ENCODE measurements around the gene CD320.
"Not testable (repeated sequence)": the region's sequence is repeated elsewhere in the genome, so short reads cannot be mapped to it uniquely, and the experiment has no call there.

The CD320 gene

DNA sequence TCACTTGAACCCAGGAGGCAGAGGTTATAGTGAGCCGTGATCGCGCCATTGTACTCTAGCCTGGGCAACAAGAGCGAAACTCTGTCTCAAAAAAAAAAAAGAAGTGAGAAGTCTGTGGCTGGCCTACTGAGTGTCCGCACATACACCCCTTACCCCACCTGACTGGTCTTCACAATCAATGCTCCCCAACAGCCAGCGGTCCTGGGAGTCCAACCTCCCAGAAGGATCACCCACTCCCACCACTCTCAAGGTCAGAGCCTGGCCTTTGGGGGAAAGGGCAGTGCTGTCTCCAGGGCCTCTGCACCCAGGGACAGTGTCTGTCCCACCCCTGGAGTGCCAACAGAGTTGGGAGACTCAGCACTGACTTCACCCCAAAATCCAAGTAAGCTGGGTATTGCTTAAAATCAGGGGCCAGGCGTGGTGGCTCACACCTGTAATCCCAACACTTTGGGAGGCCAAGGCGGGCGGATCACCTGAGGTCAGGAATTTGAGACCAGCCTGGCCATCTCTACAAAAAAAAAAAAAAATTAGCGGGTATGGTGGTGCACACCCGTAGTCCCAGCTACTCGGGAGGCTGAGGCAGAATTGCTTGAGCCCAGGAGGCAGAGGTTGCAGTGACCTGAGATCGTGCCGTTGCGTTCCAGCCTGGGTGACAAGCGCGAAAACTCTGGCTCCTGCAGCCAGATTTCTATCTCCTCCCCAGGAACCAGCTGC, 2.3 kb upstream of the CD320 start:
- DNase-seq (ENCODE audit: low read depth in 2 of 2): no peak

DNA sequence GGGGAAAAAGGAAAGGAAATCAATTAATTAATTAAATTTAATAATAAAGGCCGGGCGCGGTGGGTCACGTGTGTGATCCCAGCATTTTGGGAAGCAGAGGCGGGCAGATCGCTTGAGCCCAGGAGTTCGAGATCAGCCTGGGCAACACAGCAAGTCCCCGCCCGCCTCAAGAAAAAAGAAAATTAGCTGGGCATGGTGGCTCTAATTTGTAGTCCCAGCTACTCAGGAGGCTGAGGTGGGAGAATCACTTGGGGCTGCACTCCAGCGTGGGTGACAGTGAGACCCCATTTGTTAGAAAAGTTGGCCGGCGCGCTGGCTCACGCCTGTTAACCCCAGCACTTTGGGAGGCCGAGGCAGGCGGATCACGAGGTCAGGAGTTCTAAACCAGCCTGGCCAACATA, 733 bp upstream of the CD320 start:
- DNase-seq (ENCODE audit: low read depth in 2 of 2): no peak

DNA sequence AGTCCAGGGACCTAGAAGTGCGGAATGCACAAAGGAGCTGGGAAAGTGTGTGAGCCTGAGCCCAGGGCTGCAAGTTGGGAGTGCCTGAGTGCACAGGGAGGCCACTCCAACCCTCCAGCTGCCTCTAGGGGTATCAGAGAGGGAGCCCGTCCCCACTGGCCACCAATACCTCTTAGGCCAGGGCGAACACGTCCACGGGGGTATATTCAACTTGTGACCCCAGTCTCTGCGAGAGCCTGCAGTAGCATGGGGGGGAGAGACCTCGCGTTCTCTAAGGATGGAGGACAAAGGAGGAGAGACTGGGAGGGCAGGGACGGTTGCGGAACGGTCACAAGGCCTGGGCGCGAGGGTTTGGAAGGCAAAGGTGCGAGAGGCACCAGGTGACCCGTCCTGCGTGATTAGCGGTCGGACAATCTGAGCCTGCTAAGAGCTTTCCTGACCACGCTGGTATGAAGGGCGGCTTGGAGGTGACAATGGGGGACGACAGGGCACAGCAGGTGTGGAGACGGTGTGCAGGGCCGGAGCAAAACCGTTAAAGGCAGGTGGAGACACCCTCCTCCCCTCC, 676 bp downstream of the CD320 start:
- DNase-seq (ENCODE audit: low read depth in 2 of 2): no peak

DNA sequence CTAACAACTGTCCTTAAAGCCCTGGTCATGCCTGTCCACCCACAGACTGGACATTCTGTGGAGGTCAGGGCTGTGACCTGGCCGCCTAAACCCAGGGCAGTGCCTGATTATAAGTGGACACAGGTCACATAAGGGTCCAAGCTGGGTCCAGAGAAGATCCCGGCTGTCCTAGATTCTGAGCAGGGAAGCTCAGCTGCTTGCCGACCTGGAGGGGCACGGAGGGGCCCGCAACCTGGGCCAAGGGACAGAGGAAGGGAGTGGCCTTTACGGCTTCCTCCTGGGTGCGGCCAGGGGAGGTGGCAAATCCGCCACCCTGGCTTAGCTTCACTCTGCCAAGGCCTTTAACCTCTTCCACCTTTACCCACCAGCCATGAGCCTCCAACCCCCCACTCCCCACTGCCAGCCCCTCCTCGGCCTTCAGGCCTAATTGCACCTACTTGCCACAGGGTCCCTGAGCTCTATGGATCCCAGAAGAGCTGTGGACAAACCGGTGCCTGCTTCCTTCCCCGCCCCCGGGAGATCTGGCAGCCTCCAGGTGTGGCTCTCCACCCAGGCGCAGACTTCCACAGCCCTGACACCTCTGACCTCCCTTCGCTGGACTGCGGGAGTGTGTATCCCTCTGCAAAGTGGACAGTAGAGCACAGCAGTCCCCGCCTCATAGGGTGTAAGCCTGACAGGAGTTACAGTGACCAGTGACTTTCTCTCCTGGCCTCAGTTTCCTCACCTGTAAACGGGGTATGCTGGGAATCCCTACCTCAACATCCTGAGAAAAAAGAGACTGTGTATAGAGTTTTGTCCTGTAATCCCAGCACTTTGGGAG, 1.7 kb downstream of the CD320 start:
- no peak for DNase-seq (ENCODE audit: low read depth in 2 of 2)

DNA sequence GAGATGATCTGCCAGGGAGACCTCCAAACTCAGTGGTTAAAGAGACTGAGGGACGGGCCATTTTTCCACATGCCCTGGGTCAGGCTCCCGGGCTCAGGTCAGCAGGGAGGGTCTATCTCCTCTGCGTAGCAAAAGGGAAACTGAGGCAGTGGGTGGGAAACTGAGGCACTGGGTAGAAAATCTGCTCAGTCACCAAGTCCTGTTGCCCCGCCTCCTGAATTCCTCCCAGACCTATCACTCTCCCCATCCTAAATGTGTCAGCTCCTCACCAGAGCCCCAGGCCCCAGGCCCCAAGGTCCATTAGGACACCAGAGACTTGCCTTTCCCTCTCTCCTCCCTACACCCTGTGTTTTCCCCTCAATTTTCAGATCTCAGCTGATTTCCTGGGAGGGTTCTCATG, 2.4 kb downstream of the CD320 start:
- DNase-seq (ENCODE audit: low read depth in 2 of 2): no peak

DNA sequence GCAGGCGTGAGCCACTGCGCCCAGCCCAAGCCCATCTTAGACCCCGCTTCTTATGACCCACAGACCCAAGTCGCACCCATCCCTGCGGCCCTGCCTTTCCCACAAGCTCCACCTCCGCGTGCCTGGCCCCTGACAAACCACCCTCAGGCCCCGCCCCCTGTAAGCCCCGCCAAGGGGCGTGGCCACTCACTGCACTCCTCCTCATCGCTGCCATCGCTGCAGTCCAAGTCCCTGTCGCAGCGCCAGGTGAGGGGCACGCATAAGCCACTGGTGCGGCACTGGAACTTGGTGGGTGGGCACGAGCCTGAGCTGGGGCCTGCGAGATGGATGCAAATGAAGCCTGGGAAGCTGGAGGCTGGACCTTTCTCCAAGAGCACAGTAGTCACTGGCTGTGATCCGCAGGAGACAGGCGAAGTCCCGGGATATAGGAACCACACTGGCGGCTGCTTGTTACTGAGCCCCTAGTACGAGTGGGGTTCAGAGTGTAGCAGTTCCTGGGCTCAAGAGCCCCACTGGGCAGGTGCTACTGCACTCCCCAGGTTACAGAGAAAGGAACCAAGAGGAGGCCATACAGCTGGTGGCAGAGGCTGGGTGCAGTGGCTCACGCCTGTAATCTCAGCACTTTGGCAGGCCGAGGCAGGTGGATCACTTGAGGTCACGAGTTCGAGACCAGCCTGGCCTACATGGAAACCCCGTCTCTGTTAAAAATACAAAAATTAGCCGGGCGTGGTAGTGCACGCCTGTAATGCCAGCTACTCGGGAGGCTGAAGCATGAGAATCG, 3.1 kb downstream of the CD320 start:
- no peak for DNase-seq (ENCODE audit: low read depth in 2 of 2)

DNA sequence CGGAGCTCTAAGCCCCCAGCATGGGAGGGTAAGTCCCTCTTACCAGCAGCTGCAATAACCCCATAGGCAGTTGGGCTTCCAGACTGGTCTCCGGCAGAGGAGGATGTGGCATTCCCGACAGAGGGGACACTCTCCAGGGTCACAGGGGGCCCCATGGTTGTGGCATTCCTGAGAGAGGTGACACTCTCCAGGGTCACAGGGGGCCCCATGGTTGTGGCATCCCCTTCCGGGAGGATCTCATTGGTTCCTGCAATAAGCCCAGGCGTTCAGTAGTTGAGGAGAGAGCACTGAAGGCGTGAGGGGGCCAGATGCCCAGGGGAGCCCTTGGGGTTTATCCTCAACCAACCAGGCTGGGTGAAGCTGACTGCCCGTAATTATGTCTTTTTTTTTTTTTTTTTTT, 5.4 kb downstream of the CD320 start:
- no peak for DNase-seq (ENCODE audit: low read depth in 2 of 2)

DNA sequence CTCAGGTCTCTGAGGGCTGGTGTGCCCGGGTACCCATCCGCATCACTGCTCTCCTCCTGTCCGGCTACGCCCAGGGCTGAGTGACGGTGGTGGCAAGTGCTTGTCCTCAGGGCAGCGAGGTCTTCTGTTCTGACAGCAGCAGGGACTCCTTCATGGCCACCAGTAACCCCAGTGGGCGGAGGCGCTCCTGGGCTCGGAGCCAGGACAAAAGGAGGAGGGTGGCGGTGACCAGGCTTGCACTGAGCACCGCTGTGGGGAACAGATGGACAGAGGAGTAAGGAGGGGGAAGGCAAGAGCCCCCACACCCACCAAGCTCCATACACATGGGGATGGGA, 5.8 kb downstream of the CD320 start:
- no peak for DNase-seq (ENCODE audit: low read depth in 2 of 2)

DNA sequence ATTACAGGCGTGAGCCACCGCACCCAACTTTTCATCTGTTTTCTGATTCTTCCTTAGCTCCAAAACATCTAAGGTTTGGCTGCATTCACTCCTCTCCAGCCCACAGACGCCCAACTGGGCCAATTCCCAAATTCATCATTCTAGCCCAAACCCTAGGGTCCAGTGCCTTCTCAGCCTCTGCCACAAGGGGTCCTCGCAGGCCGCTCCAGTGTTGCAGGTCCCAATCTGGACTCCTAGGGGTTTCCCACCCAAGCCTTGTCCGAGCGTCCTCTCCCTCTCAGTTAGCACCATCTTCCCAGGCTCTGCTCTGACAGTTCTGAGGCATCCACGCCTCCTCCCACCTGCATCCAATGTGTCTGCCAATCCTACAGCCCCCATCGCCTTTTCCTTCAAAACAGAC, 16.8 kb downstream of the CD320 start:
- not testable (repeated sequence) for DNase-seq (ENCODE audit: low read depth in 2 of 2)

DNA sequence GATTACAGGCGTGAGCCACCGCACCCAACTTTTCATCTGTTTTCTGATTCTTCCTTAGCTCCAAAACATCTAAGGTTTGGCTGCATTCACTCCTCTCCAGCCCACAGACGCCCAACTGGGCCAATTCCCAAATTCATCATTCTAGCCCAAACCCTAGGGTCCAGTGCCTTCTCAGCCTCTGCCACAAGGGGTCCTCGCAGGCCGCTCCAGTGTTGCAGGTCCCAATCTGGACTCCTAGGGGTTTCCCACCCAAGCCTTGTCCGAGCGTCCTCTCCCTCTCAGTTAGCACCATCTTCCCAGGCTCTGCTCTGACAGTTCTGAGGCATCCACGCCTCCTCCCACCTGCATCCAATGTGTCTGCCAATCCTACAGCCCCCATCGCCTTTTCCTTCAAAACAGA, 31.6 kb downstream of the CD320 start:
- not testable (repeated sequence) for DNase-seq (ENCODE audit: low read depth in 2 of 2)

DNA sequence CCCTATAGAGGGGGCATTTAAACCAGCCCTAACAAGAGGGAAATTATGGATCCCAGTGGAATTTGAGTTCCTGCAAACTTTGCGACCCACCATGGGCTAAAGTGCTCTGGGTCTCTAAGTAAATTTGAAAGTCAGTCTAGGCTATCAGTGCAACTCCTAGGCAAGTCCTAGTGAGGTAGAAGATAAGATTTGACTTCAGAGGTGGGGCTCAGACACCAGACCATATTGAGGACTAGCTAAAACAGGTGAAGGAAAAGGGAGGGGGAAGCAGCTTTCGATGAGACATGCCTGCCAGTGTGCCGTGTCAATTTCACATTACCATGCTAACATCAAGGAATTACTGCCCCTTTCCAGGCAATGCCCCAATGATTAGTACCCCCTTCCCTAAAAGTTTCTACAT, 38.4 kb downstream of the CD320 start:
- no peak for DNase-seq (ENCODE audit: low read depth in 2 of 2)

DNA sequence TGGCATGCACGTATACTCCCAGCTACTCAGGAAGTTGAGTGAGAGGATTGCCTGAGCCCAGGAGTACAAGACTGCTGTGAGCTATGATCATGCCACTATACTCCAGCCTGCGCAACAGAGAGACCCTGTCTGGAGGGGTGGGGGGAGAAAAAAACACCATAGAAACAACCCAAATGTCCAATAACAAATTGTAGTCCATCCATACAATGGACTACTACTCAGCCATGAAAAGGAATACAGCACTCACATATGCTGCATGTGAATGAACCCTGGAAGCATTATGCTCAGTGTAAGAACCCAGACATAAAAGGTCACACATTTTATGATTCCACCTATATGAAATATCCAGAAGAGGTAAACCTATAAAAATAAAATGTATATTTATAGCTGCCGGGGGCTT, 42.3 kb downstream of the CD320 start:
- DNase-seq (ENCODE audit: low read depth in 2 of 2): no peak

DNA sequence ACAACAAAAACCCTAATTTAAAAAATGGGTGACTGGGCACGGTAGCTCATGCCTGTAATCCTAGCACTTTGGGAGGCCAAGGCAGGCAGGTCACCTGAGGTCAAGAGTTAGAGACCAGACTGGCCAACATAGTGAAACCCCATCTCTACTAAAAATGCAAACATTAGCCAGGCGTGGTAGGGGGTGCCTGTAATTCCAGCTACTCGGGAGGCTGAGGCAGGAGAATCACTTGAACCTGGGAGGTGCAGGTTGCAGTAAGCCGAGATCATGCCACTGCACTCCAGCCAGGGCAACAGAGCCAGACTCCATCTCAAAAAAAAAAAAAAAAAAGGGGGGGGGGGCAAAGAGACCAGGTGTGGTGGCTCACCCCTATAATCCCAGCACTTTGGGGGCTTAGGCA, 43.9 kb downstream of the CD320 start:
- not testable (repeated sequence) for DNase-seq (ENCODE audit: low read depth in 2 of 2)

DNA sequence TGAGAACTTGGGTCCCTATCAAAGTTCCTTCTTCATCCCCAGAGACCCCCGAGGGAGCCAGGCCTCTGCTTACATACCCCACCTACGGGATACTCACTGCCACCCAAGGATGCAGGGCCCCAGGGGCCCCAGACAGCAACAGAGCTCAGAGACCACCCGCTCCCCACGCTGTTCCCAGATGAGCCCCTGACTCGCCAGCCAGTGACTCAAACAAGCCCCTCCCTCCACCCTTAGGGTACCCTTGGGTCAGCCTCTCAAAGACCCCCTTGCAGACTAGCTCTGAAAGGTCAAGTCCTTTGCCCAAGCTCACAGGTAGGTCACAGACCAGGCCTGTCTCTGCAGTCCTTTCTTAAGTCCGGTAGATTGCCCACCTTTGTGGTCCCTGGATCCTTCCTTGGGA, 45.7 kb downstream of the CD320 start:
- DNase-seq (ENCODE audit: low read depth in 2 of 2): no peak

DNA sequence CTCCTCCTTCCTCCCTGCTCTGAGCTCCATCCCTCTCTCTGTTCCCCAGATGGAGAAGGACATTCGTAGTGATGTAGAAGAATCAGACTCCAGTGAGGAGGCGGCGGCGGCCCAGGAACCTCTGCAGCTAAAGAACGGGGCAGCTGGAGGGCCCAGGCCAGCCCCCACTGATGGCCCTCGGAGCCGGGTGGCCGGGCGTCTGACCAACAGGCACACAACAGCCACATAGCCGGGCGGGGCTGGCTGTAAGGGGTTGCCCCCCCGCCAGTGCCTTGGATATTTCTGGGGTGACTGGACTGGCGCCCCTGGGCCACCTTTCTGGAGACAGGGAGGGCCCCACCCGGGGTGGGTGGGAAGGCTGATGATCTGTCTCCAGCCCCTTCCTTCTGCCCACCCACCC, 46.3 kb downstream of the CD320 start:
- DNase-seq (ENCODE audit: low read depth in 2 of 2): no peak

DNA sequence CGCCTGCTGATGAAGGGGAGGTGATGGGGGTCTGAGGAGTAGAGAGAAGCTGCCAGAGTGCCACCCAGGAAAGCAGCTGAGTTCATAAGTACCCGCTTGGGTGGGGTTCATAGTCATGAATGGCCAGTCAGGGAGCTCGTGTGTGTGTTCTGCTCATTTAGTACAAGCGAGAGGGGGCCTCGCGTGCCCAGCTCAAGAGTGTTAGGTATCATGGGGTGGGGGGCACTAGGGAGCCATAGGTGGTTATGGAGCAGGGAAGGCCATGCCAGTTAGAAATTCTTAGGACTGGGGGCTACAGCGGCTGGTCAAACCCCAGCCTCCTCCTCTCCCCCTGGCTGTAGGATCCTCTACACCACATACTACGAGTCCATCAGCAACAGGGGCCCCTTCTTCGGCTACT, 46.8 kb downstream of the CD320 start:
- DNase-seq (ENCODE audit: low read depth in 2 of 2): no peak

DNA sequence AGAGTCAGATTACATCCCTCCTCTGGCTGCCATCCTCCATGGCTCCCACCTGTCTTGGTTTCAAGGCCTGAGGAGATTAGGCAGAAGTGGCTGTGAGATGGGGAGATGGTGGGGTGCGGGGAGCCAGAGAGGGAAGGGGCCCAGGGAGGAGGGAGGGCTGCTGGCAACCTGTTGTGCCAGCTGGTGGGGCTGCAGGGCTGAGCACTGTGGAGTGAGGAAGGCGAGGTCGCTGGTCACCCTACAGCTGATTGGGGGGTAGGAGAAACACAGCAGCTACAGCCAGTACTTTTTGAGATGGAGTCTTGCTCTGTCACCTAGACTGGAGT, 48.3 kb downstream of the CD320 start:
- no peak for DNase-seq (ENCODE audit: low read depth in 2 of 2)

DNA sequence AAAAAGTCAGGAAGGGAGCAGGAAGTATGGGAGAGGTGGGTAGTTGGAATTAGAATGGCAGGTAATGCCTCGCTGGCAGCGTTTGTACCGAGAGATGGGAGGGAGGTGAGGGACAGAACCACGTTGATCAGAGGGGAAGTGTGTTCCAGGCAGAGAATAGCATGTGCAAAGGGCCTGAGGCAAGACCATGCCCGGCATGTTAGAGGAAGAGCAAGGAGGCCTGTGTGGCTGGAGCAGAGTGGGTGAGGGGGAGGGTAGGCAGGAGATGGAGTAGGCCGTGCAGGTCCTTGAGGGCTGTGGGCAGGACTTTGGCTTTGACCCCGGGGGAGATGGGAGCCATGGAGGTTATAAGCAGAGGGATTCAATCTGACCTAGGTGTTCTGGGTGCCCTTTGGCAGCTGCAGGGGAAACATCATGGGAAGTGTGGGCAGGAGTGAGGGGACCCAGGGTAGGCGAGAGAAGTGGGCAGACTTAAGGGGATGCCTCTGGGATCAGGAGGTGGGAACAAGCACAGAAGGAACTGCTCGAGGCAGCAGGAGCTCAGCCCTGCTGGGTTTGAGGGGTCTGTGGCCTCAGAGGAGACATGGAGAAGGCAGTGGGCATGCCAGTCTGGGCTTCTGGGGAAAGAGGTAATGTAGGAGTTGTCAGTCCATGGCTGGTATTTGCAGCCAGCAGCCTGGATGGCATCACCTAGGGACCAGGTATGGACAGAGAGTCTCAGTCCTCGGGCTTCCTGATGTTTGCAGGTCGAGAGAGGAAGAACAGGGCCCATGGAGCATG, 48.8 kb downstream of the CD320 start:
- no peak for DNase-seq (ENCODE audit: low read depth in 2 of 2)

DNA sequence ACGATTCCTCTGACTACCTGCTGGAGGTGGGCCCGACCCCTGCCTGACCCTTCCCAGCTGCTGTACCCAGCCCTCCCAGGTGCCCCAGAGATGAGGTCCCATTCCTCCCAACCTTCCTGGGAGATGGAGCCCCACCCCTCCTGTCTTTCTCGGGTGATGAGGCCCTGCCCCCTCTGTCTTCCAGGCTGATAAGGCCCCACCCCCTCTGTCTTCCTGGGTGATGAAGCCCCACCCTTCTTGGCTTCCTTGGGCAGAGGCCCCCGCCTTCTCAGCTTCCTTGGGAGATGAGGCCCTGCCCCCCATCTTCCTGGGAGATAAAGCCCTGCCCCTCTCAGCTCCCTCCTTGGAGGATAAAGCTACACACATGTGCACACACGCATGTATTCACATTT, 51.1 kb downstream of the CD320 start:
- DNase-seq (ENCODE audit: low read depth in 2 of 2): no peak

DNA sequence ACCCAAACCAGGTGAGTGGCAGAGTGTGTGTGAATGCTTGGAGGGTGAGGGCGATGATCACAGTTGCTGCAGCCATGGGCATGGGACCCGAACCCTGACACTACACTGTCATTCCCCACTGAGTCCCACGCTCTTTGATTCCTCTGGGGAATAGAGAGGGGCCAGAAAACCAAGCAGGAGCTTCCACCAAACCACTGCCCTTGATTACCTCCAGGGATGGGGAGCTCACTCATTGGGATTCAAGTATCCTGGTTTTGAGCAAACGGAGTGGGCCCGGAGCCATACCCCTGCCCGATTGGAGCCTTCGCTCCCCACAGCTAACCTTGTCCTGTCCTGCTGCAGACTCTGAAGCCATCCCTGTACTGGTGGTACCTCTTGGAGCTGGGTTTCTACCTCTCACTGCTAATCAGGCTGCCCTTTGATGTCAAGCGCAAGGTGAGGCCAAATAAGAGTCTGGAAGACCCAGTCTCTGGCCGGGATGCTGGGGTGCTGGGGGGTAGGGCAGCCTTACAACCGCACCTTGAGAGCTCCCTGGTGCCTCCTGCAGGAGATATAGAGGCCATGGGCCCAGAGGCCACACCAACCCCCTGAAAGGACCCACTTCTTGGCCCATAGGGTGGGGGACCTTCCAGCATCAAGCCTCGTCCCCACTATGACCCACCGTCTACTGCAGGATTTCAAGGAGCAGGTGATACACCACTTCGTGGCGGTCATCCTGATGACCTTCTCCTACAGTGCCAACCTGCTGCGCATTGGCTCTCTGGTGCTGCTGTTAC, 51.7 kb downstream of the CD320 start:
- DNase-seq (ENCODE audit: low read depth in 2 of 2): no peak
